Measurements from ENCODE around the gene CDT1.

The CDT1 gene

GRCh38 chr16:88833086-88833485, 29.5 kb downstream of the CDT1 start:
- POLR2A ChIA-PET, result interaction anchor here (0.7 kb wide), 1 partner anchor 24 kb away, joined by 3 read pairs; no protein-coding TSS in a partner anchor
- CTCF ChIA-PET, result no interaction called here

GRCh38 chr16:88834670-88835069, 31.1 kb downstream of the CDT1 start:
- CTCF ChIA-PET, result no interaction called here
- no peak for DNase-seq (ENCODE audit: extremely low spot score)
- POLR2A ChIA-PET, result no interaction called here
- TF ChIP-seq CTCF (IDR thresholded peaks at IDR 0.05; ENCODE audit: control extremely low read depth, extremely low read depth, low read depth, missing control alignments), result no peak

More at GRCh38 chr16:88833086-88833485, 29.5 kb downstream of the CDT1 start:
- no peak for TF ChIP-seq CTCF (IDR thresholded peaks at IDR 0.05; ENCODE audit: control extremely low read depth, extremely low read depth, low read depth, missing control alignments)
- no peak for DNase-seq (ENCODE audit: extremely low spot score)

- CTCF ChIA-PET, result no interaction called here
- no peak for DNase-seq (ENCODE audit: extremely low spot score)
- POLR2A ChIA-PET, result no interaction called here
- no peak for TF ChIP-seq CTCF (IDR thresholded peaks at IDR 0.05; ENCODE audit: control extremely low read depth, extremely low read depth, low read depth, missing control alignments)
These were observed 31.8 kb downstream of the CDT1 start for GRCh38 chr16:88835383-88835782.

GRCh38 chr16:88835818-88836217, 32.2 kb downstream of the CDT1 start:
- no peak for DNase-seq (ENCODE audit: extremely low spot score)
- TF ChIP-seq CTCF (IDR thresholded peaks at IDR 0.05; ENCODE audit: control extremely low read depth, extremely low read depth, low read depth, missing control alignments), result no peak
- POLR2A ChIA-PET, result no interaction called here
- CTCF ChIA-PET, result no interaction called here

- TF ChIP-seq CTCF (IDR thresholded peaks at IDR 0.05; ENCODE audit: control extremely low read depth, extremely low read depth, low read depth, missing control alignments), result no peak
- ChIA-PET CTCF (interaction anchor here (0.5 kb wide), 1 partner anchor 545 kb away, joined by 3 read pairs; no protein-coding TSS in a partner anchor), POLR2A (no interaction called here)
- DNase-seq (ENCODE audit: extremely low spot score), result no peak
These were observed 33.2 kb downstream of the CDT1 start for GRCh38 chr16:88836791-88837190.

- ChIA-PET CTCF (no interaction called here), POLR2A (no interaction called here)
- TF ChIP-seq CTCF (IDR thresholded peaks at IDR 0.05; ENCODE audit: control extremely low read depth, extremely low read depth, low read depth, missing control alignments), result no peak
- no peak for DNase-seq (ENCODE audit: extremely low spot score)
These were observed 34.2 kb downstream of the CDT1 start for GRCh38 chr16:88837806-88838205.

- ChIA-PET CTCF (interaction anchor here (1.1 to 2.0 kb wide), 2 partner anchors 13 to 26 kb away, joined by 3 to 8 read pairs; no protein-coding TSS in a partner anchor), POLR2A (no interaction called here)
- no peak for TF ChIP-seq CTCF (IDR thresholded peaks at IDR 0.05; ENCODE audit: control extremely low read depth, extremely low read depth, low read depth, missing control alignments)
- no peak for DNase-seq (ENCODE audit: extremely low spot score)
These were observed 35.0 kb downstream of the CDT1 start for GRCh38 chr16:88838566-88838965.

All from GM10248 (cell line).